SK-N-SH (cell line): Measurements from ENCODE around the gene CHMP1A. TPM values are rescaled to one million over a fixed set of nuclear protein-coding genes. Genes with fewer than 3 reads are reported as not detected.

ENCODE experiments used
- CTCF ChIA-PET: fragments of 300-600, 350-600 bp; formaldehyde crosslinking; extraction: SDS; loops from one replicate; lab custom pipeline; 2021; lab: Yijun Ruan, JAX
- POLR2A ChIA-PET: fragments of 350-600 bp; sonication (Branson Sonifier 250); formaldehyde crosslinking; extraction: SDS; loops from one replicate; lab custom pipeline; 2020; ENCODE audit warnings: antibody characterized with exemption, inconsistent platforms; lab: Yijun Ruan, JAX
- DNase-seq: peaks from one replicate; pipeline ENCODE4 v3.0.0; 2012
- H2AFZ ChIP-seq: fragments of 200-600 bp; sonication (generic); 2 replicates; pipeline ENCODE4 v1.8.1; 2016; ENCODE audit warnings: antibody characterized with exemption, mild to moderate bottlenecking, low read depth
- H3F3A ChIP-seq: fragments of 200-600 bp; sonication (generic); replicated peaks from 2 replicates; pipeline ENCODE3; 2016; ENCODE audit warnings: antibody characterized with exemption, mild to moderate bottlenecking; ENCODE audit not compliant: insufficient read depth
- H3K27ac ChIP-seq, 2 experiments: fragments of 200-500 bp in 1 of 2; fragments of 200-600 bp in 1 of 2; sonication (Bioruptor generic) in 1 of 2; sonication (generic), shearing (Covaris generic) in 1 of 2; 2 replicates each; pipeline versions ENCODE4 v1.5.1 to v1.6.1; 2014 to 2016; ENCODE audit warnings: low read depth in 2 of 2, inconsistent platforms in 1 of 2, low read length in 1 of 2, mild to moderate bottlenecking in 1 of 2, mixed read lengths in 1 of 2
- H3K27me3 ChIP-seq: fragments of 200-600 bp; sonication (generic), shearing (Covaris generic); 2 replicates; pipeline ENCODE4 v1.6.1; 2016; ENCODE audit warnings: mixed run types; ENCODE audit not compliant: insufficient read depth
- H3K36me3 ChIP-seq, 2 experiments: fragments of 200-500 bp in 1 of 2; fragments of 200-600 bp in 1 of 2; sonication (Bioruptor generic) in 1 of 2; sonication (generic) in 1 of 2; replicated peaks in 1 of 2; 2 replicates each; pipeline versions ENCODE3 to v1.5.1; 2014 to 2016; ENCODE audit warnings: low read length in 1 of 2, mild to moderate bottlenecking in 1 of 2; ENCODE audit not compliant: insufficient read depth in 2 of 2, control insufficient read depth in 1 of 2
- H3K4me1 ChIP-seq, 2 experiments: fragments of 200-500 bp in 1 of 2; fragments of 200-600 bp in 1 of 2; sonication (Bioruptor generic) in 1 of 2; sonication (generic), shearing (Covaris generic) in 1 of 2; 2 replicates each; pipeline versions ENCODE4 v1.5.1 to v1.6.1; 2014 to 2016; ENCODE audit warnings: low read depth in 1 of 2, low read length in 1 of 2, mixed run types in 1 of 2; ENCODE audit not compliant: insufficient read depth in 2 of 2, control insufficient read depth in 1 of 2
- H3K4me2 ChIP-seq: fragments of 200-600 bp; sonication (generic), shearing (Covaris generic); 2 replicates; pipeline ENCODE4 v1.6.1; 2017; ENCODE audit warnings: mixed run types
- H3K4me3 ChIP-seq, 2 experiments: fragments of 200-500 bp in 1 of 2; fragments of 200-600 bp in 1 of 2; sonication (Bioruptor generic) in 1 of 2; sonication (generic), shearing (Covaris generic) in 1 of 2; 2 replicates each; pipeline versions ENCODE4 v1.5.1 to v1.8.1; 2014 to 2016; ENCODE audit warnings: low read depth in 2 of 2, inconsistent platforms in 1 of 2, low read length in 1 of 2, mild to moderate bottlenecking in 1 of 2, mixed read lengths in 1 of 2, moderate library complexity in 1 of 2
- H3K79me2 ChIP-seq: fragments of 200-600 bp; sonication (generic); 2 replicates; pipeline ENCODE4 v1.8.1; 2017; ENCODE audit warnings: mild to moderate bottlenecking; ENCODE audit not compliant: insufficient read depth
- H3K9ac ChIP-seq: fragments of 200-600 bp; sonication (generic); 2 replicates; pipeline ENCODE4 v1.6.1; 2017; ENCODE audit warnings: mixed run types
- H3K9me2 ChIP-seq: fragments of 200-600 bp; sonication (generic); 2 replicates; pipeline ENCODE4 v1.6.1; 2017; ENCODE audit warnings: mixed run types
- H3K9me3 ChIP-seq: fragments of 200-600 bp; sonication (generic); 2 replicates; pipeline ENCODE4 v1.6.1; 2017; ENCODE audit warnings: mixed run types, mild to moderate bottlenecking, moderate library complexity
- H4K20me1 ChIP-seq: fragments of 200-600 bp; sonication (generic); 2 replicates; pipeline ENCODE4 v1.6.1; 2017; ENCODE audit warnings: mild to moderate bottlenecking, mixed run types; ENCODE audit not compliant: insufficient read depth
- CHD2 ChIP-seq: fragments of 150-350 bp; IDR thresholded peaks from 2 replicates; pipeline ENCODE4 v1.6.1; 2018; ENCODE audit warnings: low read length; ENCODE audit not compliant: partially characterized antibody
- FOSL2 ChIP-seq: IDR thresholded peaks from 2 replicates; pipeline ENCODE4 v1.4.0; 2012; ENCODE audit warnings: low read depth, mild to moderate bottlenecking, moderate library complexity, borderline replicate concordance
- FOXM1 ChIP-seq: IDR thresholded peaks from 2 replicates; pipeline ENCODE4 v1.4.0; 2012; ENCODE audit warnings: low read depth, mild to moderate bottlenecking
- GATA2 ChIP-seq: sonication (generic); formaldehyde crosslinking; IDR thresholded peaks from 2 replicates; pipeline ENCODE4 v1.5.0; 2020; ENCODE audit warnings: mild to moderate bottlenecking, missing genetic modification reagents
- IRF3 ChIP-seq: fragments of 150-350 bp; IDR thresholded peaks from 2 replicates; pipeline ENCODE4 v1.6.1; 2016; ENCODE audit warnings: mild to moderate bottlenecking, low read depth, low read length
- JUND ChIP-seq: IDR thresholded peaks from 2 replicates; pipeline ENCODE4 v1.4.0; 2012
- MEF2A ChIP-seq: IDR thresholded peaks from 2 replicates; pipeline ENCODE4 v1.4.0; 2012; ENCODE audit warnings: low read depth, borderline replicate concordance
- POLR2AphosphoS5 ChIP-seq: IDR thresholded peaks from 2 replicates; pipeline ENCODE4 v1.6.1; 2012; ENCODE audit warnings: low read depth, low read length
- RCOR1 ChIP-seq: fragments of 150-350 bp; IDR thresholded peaks from 2 replicates; pipeline ENCODE4 v1.6.1; 2017; ENCODE audit warnings: antibody characterized with exemption, low read length
- RFX5 ChIP-seq: IDR thresholded peaks from 2 replicates; pipeline ENCODE4 v1.6.1; 2012; ENCODE audit warnings: mild to moderate bottlenecking, improper control_type of control experiment, low read length
- RXRA ChIP-seq: IDR thresholded peaks from 2 replicates; pipeline ENCODE4 v1.4.0; 2012; ENCODE audit warnings: low read depth, mild to moderate bottlenecking, borderline replicate concordance
- SMC3 ChIP-seq: IDR thresholded peaks from 2 replicates; pipeline ENCODE4 v1.6.1; 2012; ENCODE audit warnings: low read depth, low read length, improper control_type of control experiment
- TAF1 ChIP-seq: IDR thresholded peaks from 2 replicates; pipeline ENCODE4 v1.6.1; 2012; ENCODE audit warnings: low read depth, mild to moderate bottlenecking, low read length, moderate library complexity, borderline replicate concordance
- TCF12 ChIP-seq: IDR thresholded peaks from 2 replicates; pipeline ENCODE4 v1.4.0; 2012
- TEAD4 ChIP-seq: IDR thresholded peaks from 2 replicates; pipeline ENCODE4 v1.4.0; 2012; ENCODE audit warnings: mild to moderate bottlenecking, borderline replicate concordance; ENCODE audit not compliant: insufficient read depth
- USF1 ChIP-seq: IDR thresholded peaks from 2 replicates; pipeline ENCODE4 v1.4.0; 2012; ENCODE audit warnings: low read depth, borderline replicate concordance
- USF2 ChIP-seq: fragments of 150-350 bp; IDR thresholded peaks from 2 replicates; pipeline ENCODE4 v1.6.1; 2017; ENCODE audit warnings: antibody characterized with exemption, low read length, low read depth, borderline replicate concordance
- ZBTB33 ChIP-seq: IDR thresholded peaks from 2 replicates; pipeline ENCODE4 v1.4.0; 2012; ENCODE audit warnings: low read depth, borderline replicate concordance
- WGBS: methylation state at CpG from one replicate; pipeline ENCODE4 v1.1.6; 2017; ENCODE audit warnings: low lambda C conversion rate; 5-methylcytosine and 5-hydroxymethylcytosine counted together
- polyA plus RNA-seq, 3 experiments: library from polyadenylated mRNA; depleted of rRNA; stranded (reverse); fragments of >200 nt; gene quantifications; 2 replicates each; pipeline ENCODE4 v1.2.3, GENCODE V29; 2012
- TF ChIP-seq, protein P1 (sequence below): IDR thresholded peaks from 2 replicates; pipeline ENCODE4; 2012

The CHMP1A gene
- polyA plus RNA-seq, 1 of the 3 experiments (the other 2 are of a cell fraction) = 138 TPM

DNA sequence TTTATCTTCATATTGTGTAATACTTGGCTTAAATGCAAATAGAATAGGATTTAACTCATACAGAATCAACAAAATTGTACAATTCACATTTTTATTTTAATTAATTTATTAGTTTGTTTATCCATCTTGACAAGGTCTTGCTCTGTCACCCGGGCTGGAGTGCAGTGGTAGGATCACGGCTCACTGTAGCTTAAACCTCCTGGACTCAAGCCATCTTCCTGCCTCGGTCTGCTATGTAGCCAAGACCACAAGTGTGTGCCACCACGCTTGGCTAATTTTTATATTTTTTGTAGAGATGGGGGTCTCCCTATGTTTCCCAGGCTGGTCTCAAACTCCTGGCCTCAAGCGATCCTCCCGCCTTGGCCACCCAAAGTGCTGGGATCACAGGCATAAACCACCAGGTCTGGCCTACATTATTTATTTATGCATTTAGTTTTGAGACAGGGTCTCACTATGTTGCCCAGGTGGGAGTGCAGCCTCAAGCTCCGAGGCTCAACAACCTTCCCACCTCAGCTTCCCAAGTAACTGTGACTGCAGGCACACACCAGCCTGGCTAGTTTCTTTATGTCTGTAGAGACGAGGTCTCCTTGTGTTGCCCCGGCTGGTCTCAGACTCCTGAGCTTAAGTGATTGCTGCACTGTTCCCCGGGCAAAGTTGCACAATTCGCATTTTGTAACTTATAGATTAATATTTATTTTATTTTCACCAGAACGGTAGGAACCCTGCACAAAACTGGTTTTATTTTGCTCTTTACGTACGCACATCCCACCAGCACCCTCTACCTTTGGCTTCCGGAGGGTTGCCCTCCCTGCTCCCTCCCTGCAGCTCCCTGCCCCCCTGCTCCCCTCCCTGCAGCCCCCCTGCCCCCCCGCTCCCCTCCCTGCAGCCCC, 39.2 kb downstream of the CHMP1A start:
- H3K4me2 ChIP-seq = no peak overlapping the region
- no peak overlapping the region for H3K27ac ChIP-seq
- POLR2A ChIA-PET = no interaction called here
- H2AFZ ChIP-seq = no peak overlapping the region
- H3K79me2 ChIP-seq = no peaks in the 10 kb centered on the region
- no peak overlapping the region for H3K4me3 ChIP-seq
- WGBS = 50% methylated on average over 16 of the region's 16 CpGs
- H3K9ac ChIP-seq = no peak overlapping the region
- no peaks in the 10 kb centered on the region for H3K9me3 ChIP-seq
- peaks cover 6% of the 10 kb centered on the region for H3F3A ChIP-seq
- no peak for DNase-seq
- H3K4me1 ChIP-seq = no peaks in the 10 kb centered on the region; a peak in 1 of 4 replicates
- TF ChIP-seq FOXM1 (no peak), SMC3 (no peak), TCF12 (no peak), GATA2 (CRISPR knock-in tag) (no peak), FOSL2 (no peak), CHD2 (no peak), MEF2A (no peak), USF2 (no peak), RCOR1 (no peak), RXRA (no peak), TAF1 (no peak)
- CTCF ChIA-PET = interaction anchor here (0.9 to 1.0 kb wide), 2 partner anchors 16 to 22 kb away, joined by 3 read pairs; no protein-coding TSS in a partner anchor
- no peaks in the 10 kb centered on the region for H3K36me3 ChIP-seq
- no peaks in the 10 kb centered on the region for H3K9me2 ChIP-seq
- no peaks in the 10 kb centered on the region for H3K27me3 ChIP-seq
- H4K20me1 ChIP-seq = no peaks in the 10 kb centered on the region

GRCh38 chr16:89617036-89617435, 40.5 kb downstream of the CHMP1A start:
- Histone ChIP-seq H3K9ac (no peak overlapping the region), H2AFZ (no peak overlapping the region), H3K27ac (no peak overlapping the region), H3K4me3 (no peak overlapping the region), H3K9me3 (no peaks in the 10 kb centered on the region), H3K9me2 (no peaks in the 10 kb centered on the region), H3K27me3 (no peaks in the 10 kb centered on the region), H3K79me2 (no peaks in the 10 kb centered on the region), H3K4me2 (no peak overlapping the region), H3K4me1 (no peaks in the 10 kb centered on the region; a peak in 1 of 4 replicates), H4K20me1 (no peaks in the 10 kb centered on the region), H3F3A (peaks cover 6% of the 10 kb centered on the region), H3K36me3 (no peaks in the 10 kb centered on the region)
- CTCF ChIA-PET = interaction anchor here (1.0 kb wide), 1 partner anchor 20 kb away, joined by 3 read pairs; no protein-coding TSS in a partner anchor
- 43% methylated on average over 5 of the region's 6 CpGs for WGBS
- POLR2A ChIA-PET = no interaction called here
- DNase-seq = no peak
- TF ChIP-seq RFX5 = no peak
- TF ChIP-seq JUND = no peak
- TF ChIP-seq RCOR1 = no peak
- no peak for TF ChIP-seq USF1
- TF ChIP-seq, protein P1, sequence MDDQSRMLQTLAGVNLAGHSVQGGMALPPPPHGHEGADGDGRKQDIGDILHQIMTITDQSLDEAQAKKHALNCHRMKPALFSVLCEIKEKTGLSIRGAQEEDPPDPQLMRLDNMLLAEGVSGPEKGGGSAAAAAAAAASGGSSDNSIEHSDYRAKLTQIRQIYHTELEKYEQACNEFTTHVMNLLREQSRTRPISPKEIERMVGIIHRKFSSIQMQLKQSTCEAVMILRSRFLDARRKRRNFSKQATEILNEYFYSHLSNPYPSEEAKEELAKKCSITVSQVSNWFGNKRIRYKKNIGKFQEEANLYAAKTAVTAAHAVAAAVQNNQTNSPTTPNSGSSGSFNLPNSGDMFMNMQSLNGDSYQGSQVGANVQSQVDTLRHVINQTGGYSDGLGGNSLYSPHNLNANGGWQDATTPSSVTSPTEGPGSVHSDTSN = no peak
- no peak for TF ChIP-seq ZBTB33
- TF ChIP-seq POLR2AphosphoS5 = no peak
- no peak for TF ChIP-seq FOXM1
- no peak for TF ChIP-seq TEAD4
- no peak for TF ChIP-seq IRF3
